ENCODE measurements around the gene AGER. TPM values are rescaled to one million over a fixed set of nuclear protein-coding genes. Genes with fewer than 3 reads are reported as not detected.

The AGER gene
- total and polyA plus RNA-seq, 9 of the 15 experiments (the other 6 are each of a cell fraction or from before 2014, with no cell fraction given), result 1.2 to 11.5 (median 4.1) TPM

- TF ChIP-seq, protein P1, sequence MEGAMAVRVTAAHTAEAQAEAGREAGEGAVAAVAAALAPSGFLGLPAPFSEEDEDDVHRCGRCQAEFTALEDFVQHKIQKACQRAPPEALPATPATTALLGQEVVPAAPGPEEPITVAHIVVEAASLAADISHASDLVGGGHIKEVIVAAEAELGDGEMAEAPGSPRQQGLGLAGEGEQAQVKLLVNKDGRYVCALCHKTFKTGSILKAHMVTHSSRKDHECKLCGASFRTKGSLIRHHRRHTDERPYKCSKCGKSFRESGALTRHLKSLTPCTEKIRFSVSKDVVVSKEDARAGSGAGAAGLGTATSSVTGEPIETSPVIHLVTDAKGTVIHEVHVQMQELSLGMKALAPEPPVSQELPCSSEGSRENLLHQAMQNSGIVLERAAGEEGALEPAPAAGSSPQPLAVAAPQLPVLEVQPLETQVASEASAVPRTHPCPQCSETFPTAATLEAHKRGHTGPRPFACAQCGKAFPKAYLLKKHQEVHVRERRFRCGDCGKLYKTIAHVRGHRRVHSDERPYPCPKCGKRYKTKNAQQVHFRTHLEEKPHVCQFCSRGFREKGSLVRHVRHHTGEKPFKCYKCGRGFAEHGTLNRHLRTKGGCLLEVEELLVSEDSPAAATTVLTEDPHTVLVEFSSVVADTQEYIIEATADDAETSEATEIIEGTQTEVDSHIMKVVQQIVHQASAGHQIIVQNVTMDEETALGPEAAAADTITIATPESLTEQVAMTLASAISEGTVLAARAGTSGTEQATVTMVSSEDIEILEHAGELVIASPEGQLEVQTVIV (CRISPR knock-in tag; IDR thresholded peaks at IDR 0.05; ENCODE audit: borderline replicate concordance), result no peak
- TF ChIP-seq PCBP1 (IDR thresholded peaks at IDR 0.05; ENCODE audit: low read depth, low read length, poor library complexity, severe bottlenecking) (no peak), IFI16 (CRISPR knock-in tag; IDR thresholded peaks at IDR 0.05) (no peak), PHB (CRISPR knock-in tag; IDR thresholded peaks at IDR 0.05) (0 out of 2 replicates have a peak, but pooled peaks have one; percentile 56), ZNF764 (CRISPR knock-in tag; IDR thresholded peaks at IDR 0.05; ENCODE audit: low read depth) (no peak), STAT6 (CRISPR knock-in tag; IDR thresholded peaks at IDR 0.05) (no peak), U2AF1 (optimal IDR thresholded peaks at IDR 0.05; ENCODE audit: low read depth, low read length) (no peak), ZNF253 (CRISPR knock-in tag; conservative IDR thresholded peaks at IDR 0.05) (no peak), ELF1 (tag; IDR thresholded peaks at IDR 0.05) (peak; percentile 61), MCM5 (IDR thresholded peaks at IDR 0.05; ENCODE audit: low read depth) (no peak), KHSRP (IDR thresholded peaks at IDR 0.05) (no peak), ZHX1 (conservative IDR thresholded peaks at IDR 0.05; ENCODE audit: low read length) (no peak), ZFPM2 (CRISPR knock-in tag; IDR thresholded peaks at IDR 0.05) (no peak), GATAD2B (IDR thresholded peaks at IDR 0.05; ENCODE audit: borderline replicate concordance) (no peak), PKNOX1 (IDR thresholded peaks at IDR 0.05) (peak; percentile 75), SRF (CRISPR knock-in tag; IDR thresholded peaks at IDR 0.05) (peak in 1 of 2 experiments; percentile 29; a peak in 1 of 4 replicates), RBM14 (IDR thresholded peaks at IDR 0.05; ENCODE audit: borderline replicate concordance, insufficient read depth, low read depth, low read length) (no peak)
These were observed 6.2 kb upstream of the AGER start, which contains the start of gene PBX2 (continued) for GRCh38 chr6:32190054-32190851.
